ENCODE results near the gene CHERP. TPM values are rescaled to one million over a fixed set of nuclear protein-coding genes. Genes with fewer than 3 reads are reported as not detected.

CHERP gene
- total and polyA plus RNA-seq, 2 of the 8 experiments (the other 6 are each of a cell fraction or from before 2014, with no cell fraction given), result 13.9 to 73.7 TPM

GRCh38 chr19:16571822-16572331 lies 29.6 kb upstream of the CHERP start:
- no peak for FAIRE-seq
- POLR2A ChIA-PET (ENCODE audit: partially characterized antibody), result interaction anchor here (0.6 to 6.6 kb wide), 14 partner anchors 11 to 149 kb away, joined by 3 to 58 read pairs (median 4); partner anchors contain the start of genes MED26, SMIM7 and TMEM38A
- H4K20me1 ChIP-seq (replicated peaks in 1 of 2; ENCODE audit: control insufficient read depth in 1 of 2, insufficient read depth in 2 of 2, low read length in 2 of 2), result peaks cover 2 to 15% of the 10 kb centered on the region in 2 experiments
- TF ChIP-seq TAF7 (optimal IDR thresholded peaks at IDR 0.05; ENCODE audit: borderline replicate concordance, low read depth, low read length), result no peak
- no peak; the same call in 1 of the 2 replicates for TF ChIP-seq MAX (IDR thresholded peaks at IDR 0.05)
- 0 out of 2 replicates have a peak, but pooled peaks have one; percentile 25 for TF ChIP-seq E2F6 (IDR thresholded peaks at IDR 0.05)
- no peak for TF ChIP-seq RFX5 (IDR thresholded peaks at IDR 0.05; ENCODE audit: borderline replicate concordance, low read depth, low read length)
- TF ChIP-seq RAD21 (IDR thresholded peaks at IDR 0.05 in 1 of 2, conservative IDR thresholded peaks at IDR 0.05 in 1 of 2; ENCODE audit: low read depth in 2 of 2, low read length in 2 of 2), result peak in 1 of 2 experiments; percentile 2; a peak in 1 of 4 replicates
- no peak for TF ChIP-seq SP1 (IDR thresholded peaks at IDR 0.05; ENCODE audit: low read depth, low read length)
- TF ChIP-seq HDAC2 (IDR thresholded peaks at IDR 0.05; ENCODE audit: borderline replicate concordance in 1 of 2, low read depth in 2 of 2, low read length in 2 of 2), result 0 out of 4 replicates have a peak, but pooled peaks of 1 of the 2 experiments have one; percentile 27
- peak; percentile 77 for TF ChIP-seq PHF8 (conservative IDR thresholded peaks at IDR 0.05; ENCODE audit: low read depth, low read length)
- peak; percentile 89 for TF ChIP-seq KDM4A (IDR thresholded peaks at IDR 0.05; ENCODE audit: low read depth, low read length, severe bottlenecking)
- no peak for TF ChIP-seq TCF12 (IDR thresholded peaks at IDR 0.05; ENCODE audit: low read depth, low read length)

More at GRCh38 chr19:16571822-16572331, 29.6 kb upstream of the CHERP start:
- peak overlapping the region; percentile 95 for H4K8ac ChIP-seq (ENCODE audit: extremely low read depth, insufficient read depth, low read length)
- no peak overlapping the region for H2BK120ac ChIP-seq (replicated peaks; ENCODE audit: low read depth, low read length)
- no peak overlapping the region for H2BK15ac ChIP-seq (ENCODE audit: low read length)
- no peak overlapping the region for H2AK5ac ChIP-seq (ENCODE audit: low read depth, low read length)
- H3K23ac ChIP-seq (ENCODE audit: insufficient read length), result no peak overlapping the region
- H3K4me3 ChIP-seq (ENCODE audit: extremely low read depth in 1 of 4, insufficient read depth in 2 of 4, low read depth in 3 of 4, low read length in 4 of 4), result peak overlapping the region; percentile 76 to 90 (median 80)
- H3K4me1 ChIP-seq (replicated peaks in 1 of 4; ENCODE audit: control insufficient read depth in 3 of 4, insufficient read depth in 4 of 4, low read length in 3 of 4), result peaks cover 0 to 6% (median 3%) of the 10 kb centered on the region in 4 experiments; a peak in 5 of 7 replicates
- H3K27ac ChIP-seq (ENCODE audit: low read depth, low read length), result no peak overlapping the region
- peak overlapping the region; percentile 91 for H4K91ac ChIP-seq (replicated peaks; ENCODE audit: insufficient read length, low read length)
- H4K5ac ChIP-seq (ENCODE audit: insufficient read length, low read depth, low read length), result no peak overlapping the region
- H2BK12ac ChIP-seq (ENCODE audit: low read depth, low read length), result no peak overlapping the region
- WGBS, 2 experiments (ENCODE audit: extremely low coverage in 1 of 2, insufficient coverage in 1 of 2, insufficient read length in 1 of 2, insufficient replicate concordance in 2 of 2, low coverage in 1 of 2, low lambda C conversion rate in 2 of 2, missing lambda C conversion rate in 1 of 2), result 1% methylated on average over 42 of the region's 75 CpGs; no CpG with 5 or more reads in 1 of the 2 experiments
- no peak overlapping the region; the same call in 1 of the 2 replicates for H2BK5ac ChIP-seq (ENCODE audit: low read depth, low read length)
- H2AFZ ChIP-seq (ENCODE audit: low read length), result peak overlapping the region; percentile 75; the same call in 1 of the 2 replicates
- H2BK20ac ChIP-seq (ENCODE audit: low read length), result no peak overlapping the region
- H3K9me3 ChIP-seq (ENCODE audit: insufficient read depth in 2 of 2, low read depth in 1 of 2, low read length in 1 of 2), result no peaks in the 10 kb centered on the region
- H3K36me3 ChIP-seq (ENCODE audit: control insufficient read depth in 2 of 4, insufficient read depth in 4 of 4, low read length in 3 of 4), result peaks cover 0 to 22% (median 8%) of the 10 kb centered on the region in 4 experiments; a peak in 6 of 8 replicates
- H3K4ac ChIP-seq (replicated peaks; ENCODE audit: insufficient read length, low read depth, low read length), result peak overlapping the region; percentile 39
- H3K14ac ChIP-seq (ENCODE audit: insufficient read length), result no peak overlapping the region
- H3K18ac ChIP-seq (ENCODE audit: extremely low read depth, low read length), result no peak overlapping the region
- no peaks in the 10 kb centered on the region for H3K27me3 ChIP-seq (replicated peaks in 1 of 4; ENCODE audit: control insufficient read depth in 3 of 4, extremely low read depth in 1 of 4, insufficient read depth in 3 of 4, low read length in 3 of 4)
- peaks cover 21% of the 10 kb centered on the region for H3K79me1 ChIP-seq (ENCODE audit: low read depth, low read length)
- CTCF ChIA-PET (ENCODE audit: partially characterized antibody), result no interaction called here
- peak in 1 of 2 experiments; percentile 58 for DNase-seq (ENCODE audit: low read depth in 1 of 2, low spot score in 2 of 2)
- H3K79me2 ChIP-seq (ENCODE audit: control insufficient read depth in 1 of 2, insufficient read depth in 2 of 2, low read length in 2 of 2), result peaks cover 0 to 46% of the 10 kb centered on the region in 2 experiments; a peak in 3 of 4 replicates
- peak overlapping the region; percentile 65 to 81 (median 78) for H3K9ac ChIP-seq (replicated peaks in 1 of 4; ENCODE audit: extremely low read depth in 1 of 4, low read depth in 3 of 4, low read length in 3 of 4)
- peak overlapping the region; percentile 94 to 95 for H3K4me2 ChIP-seq (ENCODE audit: insufficient read depth in 1 of 2, low read depth in 2 of 2, low read length in 2 of 2)
- H3K23me2 ChIP-seq (ENCODE audit: low read depth, low read length), result peaks cover 9% of the 10 kb centered on the region; the same call in 1 of the 2 replicates
- no peak overlapping the region for H3K56ac ChIP-seq (replicated peaks; ENCODE audit: insufficient read length, low read depth, low read length)

Measured in H1 (cell line).